ENCODE results near the gene ALOX12. TPM values are rescaled to one million over a fixed set of nuclear protein-coding genes. Genes with fewer than 3 reads are reported as not detected.
A peak's percentile ranks its signal among the peaks of the same experiment; 100 is the strongest.

The ALOX12 gene
- total RNA-seq, 2 donors from 2014 or later = 2.0 TPM; not detected in 1

GRCh38 chr17:7041607-7042500 lies 46.0 kb downstream of the ALOX12 start:
- intact Hi-C loops (cut with DNase I) = no loop called here
- no peak overlapping the region for H3K27ac ChIP-seq

GRCh38 chr17:7042501-7043181 lies 46.8 kb downstream of the ALOX12 start:
- TF ChIP-seq CTCF (IDR thresholded peaks at IDR 0.05) = no peak
- DNase-seq = no peak
- intact Hi-C loops (cut with DNase I) = no loop called here
- Histone ChIP-seq H3K27me3 (peaks cover 7% of the 10 kb centered on the region), H3K9ac (ENCODE audit: low read depth in 2 of 2, low read length in 2 of 2) (peak overlapping the region; percentile 50 to 61), H3K27ac (no peak overlapping the region), H3K4me1 (peaks cover 18% of the 10 kb centered on the region), H3K36me3 (no peaks in the 10 kb centered on the region), H3K4me3 (peak overlapping the region; percentile 40), H3K9me3 (no peaks in the 10 kb centered on the region)

More at GRCh38 chr17:7041607-7042500, 46.0 kb downstream of the ALOX12 start:
- H3K27me3 ChIP-seq = peaks cover 7% of the 10 kb centered on the region
- H3K4me3 ChIP-seq = peak overlapping the region; percentile 40
- H3K9ac ChIP-seq (ENCODE audit: low read depth in 2 of 2, low read length in 2 of 2) = peak overlapping the region in 1 of 2 donors; percentile 50
- H3K4me1 ChIP-seq = peaks cover 18% of the 10 kb centered on the region
- DNase-seq = no peak
- no peaks in the 10 kb centered on the region for H3K36me3 ChIP-seq
- TF ChIP-seq CTCF (IDR thresholded peaks at IDR 0.05) = no peak
- no peaks in the 10 kb centered on the region for H3K9me3 ChIP-seq

GRCh38 chr17:7043182-7043496 lies 47.3 kb downstream of the ALOX12 start:
- Histone ChIP-seq H3K4me1 (peaks cover 18% of the 10 kb centered on the region), H3K4me3 (peak overlapping the region; percentile 40), H3K27me3 (peaks cover 7% of the 10 kb centered on the region), H3K36me3 (no peaks in the 10 kb centered on the region), H3K9me3 (no peaks in the 10 kb centered on the region), H3K9ac (ENCODE audit: low read depth in 2 of 2, low read length in 2 of 2) (peak overlapping the region; percentile 33 to 61), H3K27ac (no peak overlapping the region)
- no peak for TF ChIP-seq CTCF (IDR thresholded peaks at IDR 0.05)
- intact Hi-C loops (cut with DNase I) = no loop called here
- peak; percentile 36 for DNase-seq

- Histone ChIP-seq H3K4me3 (peak within 1 kb of the TSS; percentile 40), H3K4me1 (peaks cover 18% of the 10 kb centered on the region), H3K9me3 (no peaks in the 10 kb centered on the region), H3K36me3 (no peaks in the 10 kb centered on the region), H3K9ac (ENCODE audit: low read depth in 2 of 2, low read length in 2 of 2) (peak within 1 kb of the TSS; percentile 33 to 61), H3K27ac (no peak within 1 kb of the TSS), H3K27me3 (peaks cover 7% of the 10 kb centered on the region)
- intact Hi-C loops (cut with DNase I) = no loop called here
- peak; percentile 59 for DNase-seq
- TF ChIP-seq CTCF (IDR thresholded peaks at IDR 0.05) = no peak
These were observed 47.8 kb downstream of the ALOX12 start, which contains the start of gene SLC16A11 for GRCh38 chr17:7043497-7044198. TSS of gene SLC16A11 (minus strand) at chr17:7044092. CDS start at chr17:7043513, 579 bp downstream.

GRCh38 chr17:7045492-7046126 lies 49.8 kb downstream of the ALOX12 start:
- Histone ChIP-seq H3K4me1 (peaks cover 18% of the 10 kb centered on the region), H3K4me3 (peak overlapping the region; percentile 21), H3K27me3 (peaks cover 7% of the 10 kb centered on the region), H3K9ac (ENCODE audit: low read depth in 2 of 2, low read length in 2 of 2) (peak overlapping the region in 1 of 2 donors; percentile 76), H3K36me3 (no peaks in the 10 kb centered on the region), H3K9me3 (no peaks in the 10 kb centered on the region), H3K27ac (peak overlapping the region; percentile 71)
- DNase-seq = peak; percentile 72
- intact Hi-C loops (cut with DNase I) = no loop called here
- TF ChIP-seq CTCF (IDR thresholded peaks at IDR 0.05) = peak; percentile 64
